NCI-H226 (cell line): Measurements from ENCODE around the gene BTBD9.
A peak's percentile ranks its signal among the peaks of the same experiment; 100 is the strongest.

Experiments
- DNase-seq: peaks from one replicate; pipeline ENCODE4 v3.0.0-alpha.2; 2015

The BTBD9 gene

GRCh38 chr6:38552121-38552520 is 87.6 kb downstream of the BTBD9 start:
- DNase-seq: no peak

DNA sequence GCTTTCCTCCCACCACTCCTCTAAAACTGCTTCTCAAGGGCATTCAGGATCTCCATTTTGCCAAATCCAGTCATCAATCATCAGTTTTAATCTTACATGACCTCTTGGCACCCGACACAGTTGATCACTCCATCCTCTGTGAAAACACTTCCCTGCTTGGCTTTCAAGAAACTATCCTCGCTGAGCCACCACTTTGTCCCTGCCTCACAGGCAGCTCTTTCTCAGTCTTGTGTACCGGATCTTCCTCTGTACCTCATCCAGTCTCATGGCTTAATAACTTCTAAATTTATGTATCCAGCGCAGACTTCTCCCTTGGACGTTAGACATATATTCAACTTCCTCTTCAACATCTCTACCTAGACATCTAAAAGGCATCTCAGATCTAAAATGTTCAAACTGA is 89.9 kb downstream of the BTBD9 start:
- DNase-seq: no peak

GRCh38 chr6:38549180-38549579 is 90.5 kb downstream of the BTBD9 start:
- no peak for DNase-seq

DNA sequence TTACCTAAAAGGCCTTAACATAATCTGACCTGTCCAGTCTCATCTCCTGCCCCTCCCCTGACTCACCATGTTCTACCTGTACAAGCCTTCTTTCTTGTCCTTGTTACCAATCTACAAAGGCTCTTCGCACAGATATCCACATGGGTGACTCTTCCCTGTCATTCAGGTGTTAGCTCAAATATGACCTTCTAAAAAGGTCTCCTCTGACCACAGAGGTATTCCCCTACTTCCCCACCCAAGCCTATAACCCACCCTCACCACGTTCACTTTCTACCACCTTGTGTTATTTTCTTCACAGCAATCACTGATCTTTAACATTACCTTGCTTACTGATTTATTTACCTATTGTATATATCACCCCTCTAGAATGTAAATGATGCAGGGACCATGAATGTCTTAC is 96.7 kb downstream of the BTBD9 start:
- DNase-seq: no peak

- no peak for DNase-seq
Observed at GRCh38 chr6:38542031-38542430, 97.7 kb downstream of the BTBD9 start.

DNA sequence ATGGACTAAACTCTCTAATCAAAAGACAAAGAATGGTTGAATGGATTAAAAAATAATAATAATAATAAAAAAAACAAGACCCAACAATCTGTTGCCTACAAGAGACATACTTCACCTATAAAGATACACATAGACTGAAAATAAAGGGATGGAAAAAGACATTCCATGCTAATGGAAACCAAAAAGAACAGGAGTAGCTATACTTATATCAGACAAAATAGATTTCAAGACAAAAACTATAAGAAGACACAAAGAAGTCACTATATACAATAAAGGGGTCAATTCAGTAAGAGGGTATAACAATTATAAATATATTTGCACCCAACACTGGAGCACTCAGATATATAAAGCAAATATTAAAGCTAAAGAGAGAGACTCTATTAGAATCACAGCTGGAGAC is 106.7 kb downstream of the BTBD9 start:
- DNase-seq: no peak

GRCh38 chr6:38531134-38531533 is 108.6 kb downstream of the BTBD9 start:
- no peak for DNase-seq

- DNase-seq: no peak
Observed at GRCh38 chr6:38528196-38528965, 111.3 kb downstream of the BTBD9 start.

DNA sequence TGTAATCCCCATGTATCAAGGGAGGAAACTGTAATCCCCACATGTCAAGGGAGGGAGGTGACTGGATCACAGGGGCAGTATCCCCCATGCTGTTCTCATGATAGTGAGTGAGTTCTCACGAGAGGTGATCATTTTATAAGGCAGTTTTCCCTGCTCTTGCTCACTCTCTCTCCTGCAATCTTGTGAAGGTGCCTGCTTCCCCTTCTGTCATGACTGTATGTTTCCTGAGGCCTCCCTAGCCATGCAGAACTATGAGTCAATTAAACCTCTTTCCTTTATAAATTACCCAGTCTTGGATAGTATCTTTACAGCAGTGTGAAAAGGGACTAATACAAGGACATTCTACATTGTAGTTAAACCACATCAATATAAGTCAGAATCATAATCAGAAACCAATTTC is 112.4 kb downstream of the BTBD9 start:
- DNase-seq: no peak

- no peak for DNase-seq
Observed at GRCh38 chr6:38525888-38526287, 113.8 kb downstream of the BTBD9 start.

GRCh38 chr6:38524436-38525145 is 115.1 kb downstream of the BTBD9 start:
- no peak for DNase-seq

DNA sequence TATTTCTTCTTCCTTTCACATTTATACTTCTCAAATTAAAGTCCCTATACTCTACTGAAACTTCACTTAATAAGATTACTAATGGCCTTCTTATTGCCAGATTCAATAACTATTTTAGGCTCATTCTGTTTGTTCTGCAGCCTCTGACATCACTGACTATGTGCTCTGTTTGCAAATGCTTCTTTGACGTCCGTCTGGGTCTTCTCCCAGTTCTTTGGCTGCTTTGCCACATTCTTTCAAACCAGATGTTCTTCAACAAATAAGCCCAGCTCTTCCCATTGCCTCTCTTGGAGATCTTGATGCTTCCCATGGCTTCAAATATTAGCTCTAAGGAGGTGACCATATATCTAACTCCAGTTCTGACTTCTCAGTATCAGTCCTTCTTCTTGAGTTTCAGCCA is 117.4 kb downstream of the BTBD9 start:
- DNase-seq: no peak

GRCh38 chr6:38518511-38519304 is 121.0 kb downstream of the BTBD9 start:
- DNase-seq: no peak

DNA sequence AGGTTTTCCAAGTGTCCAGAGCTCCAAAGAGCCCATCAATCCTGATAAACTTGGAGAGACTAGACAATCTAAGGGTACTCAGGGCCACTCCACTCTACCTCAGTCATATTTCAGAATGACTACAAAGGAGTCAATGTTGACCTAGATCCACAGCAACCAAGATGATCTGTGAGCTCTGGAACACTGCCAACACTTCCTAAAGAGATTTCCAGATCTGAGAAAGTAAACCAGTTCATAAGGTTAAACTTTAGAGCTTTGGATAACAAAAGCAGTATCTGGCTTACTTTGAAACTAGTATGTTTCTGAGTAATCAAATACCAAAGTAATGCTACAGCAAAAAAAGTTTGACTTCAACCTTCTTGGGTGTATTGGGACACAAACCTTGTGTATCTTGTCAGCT is 122.7 kb downstream of the BTBD9 start:
- DNase-seq: no peak

- no peak for DNase-seq
Observed at GRCh38 chr6:38514399-38514798, 125.3 kb downstream of the BTBD9 start.

- DNase-seq: no peak
Observed at GRCh38 chr6:38512211-38512610, 127.5 kb downstream of the BTBD9 start.

GRCh38 chr6:38510205-38510604 is 129.5 kb downstream of the BTBD9 start:
- DNase-seq: peak; percentile 24

DNA sequence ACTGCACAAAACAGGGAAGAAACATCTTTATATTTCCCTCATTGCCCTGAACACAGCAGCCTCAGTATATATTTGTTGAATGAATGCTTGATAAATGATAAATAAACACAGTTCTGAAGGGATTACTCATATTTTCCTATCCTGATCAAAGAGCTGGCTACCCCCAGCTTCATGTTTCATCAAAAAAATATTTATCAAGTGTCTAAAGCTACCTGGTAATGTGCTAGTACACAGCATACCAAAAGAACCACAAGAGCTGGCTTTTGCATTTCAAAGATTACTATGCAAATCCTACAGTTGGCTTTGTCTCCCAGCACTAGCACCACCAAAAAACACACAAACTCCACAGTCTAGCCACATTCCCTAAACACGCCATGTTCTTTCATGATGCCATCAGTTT is 130.0 kb downstream of the BTBD9 start:
- DNase-seq: peak; percentile 73

DNA sequence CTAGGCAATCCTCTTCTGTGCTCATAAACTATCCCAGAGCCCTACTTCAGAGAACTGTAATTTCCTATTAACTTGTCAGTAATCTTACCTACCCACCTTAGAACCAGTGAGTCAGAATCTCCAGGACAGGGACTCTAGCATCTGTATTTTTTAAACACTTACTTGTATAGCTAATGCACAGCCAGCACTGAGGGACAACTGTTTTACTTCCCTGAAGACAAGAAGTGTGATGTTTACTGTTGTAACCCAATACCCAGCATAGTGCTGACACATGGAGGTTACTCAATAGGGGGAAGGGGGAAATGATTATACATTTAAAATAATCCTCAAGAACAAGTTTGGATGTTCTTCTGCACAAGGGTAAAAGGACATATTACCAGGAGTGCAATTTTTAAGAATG is 130.8 kb downstream of the BTBD9 start:
- DNase-seq: no peak

DNA sequence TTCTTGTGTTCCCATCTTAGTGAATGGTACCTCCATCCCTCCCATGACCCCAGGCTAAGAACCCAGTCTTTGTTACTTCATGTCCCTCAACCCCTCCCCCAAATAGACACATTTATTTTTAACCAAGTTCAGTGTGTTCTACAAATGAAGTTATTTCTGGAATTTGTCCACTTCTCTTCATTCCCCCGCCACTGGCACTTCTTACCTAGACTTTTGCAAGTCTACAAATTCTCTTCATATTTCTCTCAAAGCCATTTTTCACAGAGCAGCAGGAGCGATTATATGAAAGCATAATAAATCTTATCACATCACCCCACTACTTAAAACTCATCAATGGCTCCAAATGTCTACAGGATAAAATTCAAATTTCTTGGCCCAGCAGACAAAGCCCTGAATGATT is 131.4 kb downstream of the BTBD9 start:
- DNase-seq: no peak

GRCh38 chr6:38507173-38507572 is 132.6 kb downstream of the BTBD9 start:
- no peak for DNase-seq

- DNase-seq: no peak
Observed at GRCh38 chr6:38505826-38506225, 133.9 kb downstream of the BTBD9 start.

DNA sequence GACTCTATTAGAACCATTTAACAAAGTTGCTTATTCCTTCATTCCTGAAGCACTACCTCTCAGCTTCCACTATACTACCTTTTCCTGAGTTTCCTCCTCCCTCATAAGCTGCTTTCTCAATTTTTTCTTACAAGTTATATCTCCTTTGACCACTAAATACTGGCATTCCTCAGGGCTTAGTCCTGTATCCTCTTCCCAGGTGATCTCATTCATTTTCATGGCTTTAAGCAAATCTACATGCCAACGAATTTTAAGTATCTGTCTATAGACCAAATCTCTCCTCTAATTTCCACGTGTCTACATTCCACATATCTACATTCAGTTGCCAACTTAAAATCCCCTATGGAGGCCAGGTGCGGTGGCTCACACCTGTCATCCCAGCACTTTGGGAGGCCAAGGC is 134.7 kb downstream of the BTBD9 start:
- peak; percentile 47 for DNase-seq
